NCI-H748 treated with DMSO at 0.1 percent for 48 hours (cell line): Measurements from ENCODE around the gene AMACR.
A peak's percentile ranks its signal among the peaks of the same experiment; 100 is the strongest.
"Not testable (repeated sequence)": the region's sequence is repeated elsewhere in the genome, so short reads cannot be mapped to it uniquely, and the experiment has no call there.

ENCODE experiments used
- DNase-seq: peaks from one replicate; lab custom pipeline; 2025; lab: John Stamatoyannopoulos, UW

AMACR gene

DNA sequence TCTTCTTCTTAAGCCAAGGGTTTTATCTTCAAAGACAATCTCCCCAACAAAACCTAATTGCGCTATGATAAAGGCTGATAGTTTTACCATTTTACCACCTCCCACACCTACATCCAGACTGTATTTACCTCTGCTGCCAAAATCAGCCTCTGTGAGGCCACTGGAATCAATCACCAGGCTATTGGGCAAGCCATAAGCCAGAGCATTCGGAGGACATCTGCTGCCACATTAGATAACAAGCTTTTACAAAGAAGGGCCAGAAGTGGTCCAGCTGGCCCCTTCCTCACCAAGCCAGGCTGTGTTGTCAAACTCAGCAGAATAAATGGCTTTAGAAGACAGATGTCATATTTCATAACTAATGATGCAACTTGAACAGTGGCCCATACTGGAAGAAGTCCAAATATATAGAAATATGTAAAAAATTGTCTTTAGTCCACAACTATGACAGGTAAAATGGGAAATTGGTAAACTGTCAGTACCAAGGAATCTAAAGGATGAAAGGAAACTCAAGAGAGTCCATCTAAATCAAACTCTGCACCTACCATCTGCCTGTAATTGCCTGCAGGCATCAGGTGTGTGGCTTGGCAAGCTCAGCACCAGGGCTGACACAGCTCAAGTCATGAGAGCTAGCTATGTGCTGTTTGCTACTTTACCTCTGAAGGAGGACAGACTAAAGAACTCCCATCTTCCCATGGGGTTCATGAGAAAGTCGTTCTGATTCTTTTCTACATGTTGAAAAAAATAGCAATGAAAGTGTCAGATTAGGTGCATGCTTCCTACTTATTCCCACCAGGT lies 39.4 kb downstream of the AMACR start:
- DNase-seq = no peak

DNA sequence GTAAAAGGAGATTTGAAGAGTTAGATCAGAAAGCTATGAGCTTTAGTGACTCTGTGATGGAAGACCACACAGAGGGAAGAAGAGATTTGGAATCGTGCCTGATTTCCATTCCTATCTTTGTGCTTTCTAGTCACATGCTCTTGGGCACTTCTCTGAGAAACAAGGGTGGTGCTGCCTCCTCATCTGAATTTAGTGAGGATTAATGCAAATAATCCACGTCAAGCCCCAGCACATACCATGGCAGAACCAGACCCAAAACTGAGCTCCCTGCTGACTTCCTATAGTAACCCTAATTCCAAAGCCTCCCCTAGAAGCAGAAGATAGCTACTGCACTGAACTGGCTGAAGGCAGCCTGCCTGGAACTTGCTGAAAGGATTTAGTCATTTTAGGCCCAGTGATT lies 41.0 kb downstream of the AMACR start:
- DNase-seq = no peak

DNA sequence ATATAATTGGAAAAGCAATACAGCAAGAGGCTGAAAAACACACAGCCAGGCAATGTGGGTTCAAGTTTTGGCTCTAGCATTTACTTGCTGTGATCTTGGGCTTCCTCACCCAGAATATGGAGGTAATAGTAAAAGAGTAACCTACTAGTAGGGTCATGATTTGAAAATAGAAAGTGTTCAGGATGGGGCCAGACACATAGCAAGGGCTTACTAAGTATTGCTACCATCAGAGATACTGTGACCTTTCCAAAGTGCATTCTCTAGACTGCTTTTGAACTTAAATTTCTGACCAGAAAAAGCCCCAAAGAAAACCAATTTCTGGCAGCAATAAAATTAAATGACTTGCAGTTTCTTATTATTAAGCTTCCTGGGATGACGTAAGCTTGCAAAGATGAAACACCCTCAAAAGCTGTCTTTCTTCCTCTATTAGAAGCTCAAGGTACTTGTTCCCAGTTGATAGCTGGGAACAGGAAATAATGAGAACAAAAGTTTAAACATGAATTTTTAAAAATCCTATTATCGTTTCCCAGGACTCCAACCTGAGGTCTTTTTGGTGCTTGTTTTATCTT lies 43.6 kb downstream of the AMACR start:
- no peak for DNase-seq

DNA sequence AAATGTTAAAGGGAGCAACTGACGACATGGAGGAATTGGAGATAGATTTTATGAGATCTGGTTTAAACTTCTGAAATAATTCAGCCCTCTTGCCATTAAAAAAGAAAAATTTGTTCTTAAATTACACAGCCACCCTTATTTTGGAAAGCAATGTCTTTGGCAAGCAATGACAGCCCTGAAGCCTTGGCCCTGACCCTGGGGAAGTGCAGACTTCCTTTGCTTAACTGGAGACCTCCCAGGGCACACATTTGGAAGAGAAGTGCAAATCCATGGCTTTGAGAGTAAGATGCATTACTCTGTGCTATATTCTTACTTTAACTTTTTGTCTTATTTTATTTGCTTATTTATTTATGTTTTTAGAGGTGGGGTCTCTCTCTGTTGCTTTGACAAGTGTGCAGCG lies 49.7 kb downstream of the AMACR start:
- DNase-seq = no peak

DNA sequence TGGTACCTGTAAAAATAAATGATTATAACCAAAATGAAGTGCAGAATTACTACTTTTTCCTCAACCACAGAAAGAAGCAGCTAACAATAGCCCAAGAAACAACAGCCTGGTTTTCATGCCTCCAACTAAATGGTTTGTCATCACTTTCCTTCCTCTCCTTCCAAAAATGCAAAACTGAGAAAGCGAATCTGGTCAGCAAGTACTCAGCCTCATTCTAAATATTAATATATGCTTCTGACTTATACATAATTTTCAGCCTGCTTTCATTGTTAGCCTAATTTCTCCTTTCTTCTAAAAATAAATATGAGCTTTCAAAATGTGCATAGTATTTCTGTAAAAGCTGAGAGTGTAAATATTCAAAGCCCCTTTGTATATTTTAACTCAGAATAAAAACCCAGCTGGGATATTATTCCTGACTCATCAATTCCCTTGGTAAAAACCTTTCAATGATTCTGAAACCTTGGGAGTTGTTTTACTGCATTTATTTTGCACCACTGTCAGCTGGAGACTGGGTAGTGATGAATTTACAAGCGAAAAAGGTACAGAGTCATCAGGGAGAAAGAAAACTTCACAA lies 50.2 kb downstream of the AMACR start:
- DNase-seq = no peak

DNA sequence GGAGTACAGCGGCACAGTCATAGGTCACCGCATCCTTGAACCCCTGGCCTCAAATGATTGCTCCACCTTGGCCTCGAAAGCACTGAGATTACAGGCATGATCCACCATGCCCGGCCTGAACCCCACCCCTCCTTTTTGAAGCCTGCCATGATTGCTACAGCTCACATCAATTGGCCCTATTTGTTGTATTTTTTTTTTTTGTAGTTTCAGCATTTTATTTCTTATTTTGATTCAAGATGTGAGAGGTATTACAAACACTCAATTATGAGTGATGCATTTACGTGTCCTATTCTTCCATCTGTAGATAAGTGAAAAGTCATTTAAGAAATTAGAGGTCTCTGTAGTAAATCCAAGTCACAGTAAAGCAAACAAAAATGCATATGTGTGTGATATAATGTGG lies 55.7 kb downstream of the AMACR start:
- DNase-seq = not testable (repeated sequence)

DNA sequence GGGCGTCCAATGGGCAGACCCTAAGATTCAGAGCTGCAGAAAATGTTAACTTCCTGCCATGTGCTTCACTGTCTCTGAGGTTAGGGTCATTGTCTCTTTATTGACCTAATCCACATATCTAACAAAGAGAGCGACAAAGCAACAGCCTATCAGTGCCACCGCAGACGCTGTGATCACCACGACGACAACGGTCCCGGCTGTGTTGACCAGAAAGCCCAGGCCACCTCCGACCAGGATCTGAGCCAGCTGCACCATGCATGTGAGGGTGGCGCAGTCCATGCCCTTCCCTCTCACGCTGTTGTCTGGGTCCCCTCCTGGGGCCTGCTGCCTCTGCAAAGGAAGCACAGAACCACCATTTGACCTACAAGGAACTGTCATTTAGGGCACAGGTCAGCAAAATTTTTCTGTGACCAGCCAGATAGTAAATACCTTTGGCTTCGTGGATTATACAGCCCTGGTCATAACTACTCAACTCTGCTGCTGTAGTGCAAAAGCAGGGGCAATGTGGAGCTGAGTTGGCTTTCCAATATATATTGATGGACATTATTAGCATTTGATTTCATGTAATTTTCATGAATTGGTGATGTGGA lies 63.2 kb downstream of the AMACR start:
- DNase-seq = peak; percentile 36

DNA sequence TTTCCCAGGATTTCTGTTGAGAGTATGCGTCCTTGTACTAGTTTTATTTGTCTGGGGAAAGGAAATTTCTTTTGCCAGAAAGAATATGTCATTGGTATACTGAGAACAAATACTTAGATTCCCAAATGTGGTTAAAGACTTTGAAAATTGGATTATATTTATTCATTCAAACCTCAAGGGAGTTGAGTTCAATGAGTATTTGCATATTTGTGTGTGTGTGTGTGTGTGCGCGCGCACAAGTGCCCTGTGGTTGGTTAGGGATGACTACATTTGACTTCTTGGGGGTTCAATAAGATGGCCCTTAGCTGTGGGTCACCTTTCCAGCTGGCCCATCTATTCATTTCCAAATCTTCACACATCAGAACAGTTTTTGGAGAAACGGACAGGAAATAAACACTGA lies 66.8 kb downstream of the AMACR start:
- no peak for DNase-seq

DNA sequence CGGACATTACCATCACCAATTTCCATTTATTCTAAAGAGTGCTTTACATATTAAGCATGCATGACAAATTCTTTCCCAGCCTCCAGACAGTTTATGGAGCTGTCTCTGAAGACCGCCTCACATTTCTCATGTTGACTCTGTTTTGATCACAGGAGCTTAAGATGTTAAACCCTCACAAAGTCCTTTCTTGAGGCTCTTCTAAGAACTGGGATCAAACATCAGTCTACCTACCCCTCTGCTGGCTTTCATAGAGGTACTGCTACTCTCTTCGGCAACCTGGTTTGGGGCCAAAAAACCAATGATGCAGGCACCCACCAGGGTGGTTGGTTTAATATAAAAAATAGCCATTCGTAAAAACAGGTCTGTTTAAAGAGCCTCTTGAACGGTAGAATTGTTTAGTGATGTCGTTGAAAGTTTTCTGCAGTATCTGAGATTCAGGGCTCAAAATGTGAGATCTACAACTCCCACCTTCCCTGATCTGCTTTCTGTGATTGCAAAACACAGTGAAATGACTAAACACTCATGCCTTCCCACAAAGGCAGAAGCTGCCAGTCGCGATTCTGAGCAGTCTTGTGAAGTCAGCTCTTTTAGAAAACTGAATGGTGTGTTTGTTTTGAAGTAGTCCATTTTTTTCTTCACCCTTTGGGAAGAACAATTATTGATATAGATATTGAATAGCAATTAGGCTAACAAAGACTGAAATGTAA lies 68.1 kb downstream of the AMACR start:
- DNase-seq = no peak

DNA sequence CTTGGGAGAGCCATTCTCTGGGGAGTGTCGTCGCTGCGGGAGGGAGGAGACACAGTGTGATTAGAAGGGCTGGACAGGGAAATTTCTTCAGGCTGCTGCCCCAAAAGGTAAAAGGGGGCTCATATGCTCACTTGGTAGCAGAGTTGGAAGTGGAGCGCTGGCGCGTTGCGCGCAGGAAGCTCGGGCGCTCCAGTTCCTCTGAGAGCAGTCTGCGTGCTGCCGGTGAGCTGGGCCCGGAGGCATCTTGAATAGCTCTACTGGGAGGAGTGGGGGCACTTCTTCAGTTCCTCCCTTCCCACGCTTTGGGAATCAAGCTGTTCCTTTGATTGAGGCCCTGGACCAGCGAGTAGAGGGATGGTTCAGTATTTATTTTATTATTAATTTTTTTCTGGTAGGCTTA lies 69.0 kb downstream of the AMACR start:
- no peak for DNase-seq

DNA sequence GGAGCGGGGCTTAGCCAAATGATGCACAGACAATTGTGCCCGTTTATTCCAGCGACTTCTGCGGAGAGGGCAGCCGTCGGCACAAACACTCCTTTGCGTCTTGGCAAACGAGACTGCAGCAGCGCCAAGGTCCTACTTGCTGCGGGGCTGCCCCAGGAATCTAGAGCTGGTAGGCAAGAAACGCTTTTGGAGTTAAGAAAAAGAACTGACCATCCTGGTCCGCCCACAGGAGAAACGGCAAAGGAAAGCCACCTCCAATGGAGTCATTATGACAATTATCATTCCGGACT lies 69.4 kb downstream of the AMACR start:
- DNase-seq = no peak

DNA sequence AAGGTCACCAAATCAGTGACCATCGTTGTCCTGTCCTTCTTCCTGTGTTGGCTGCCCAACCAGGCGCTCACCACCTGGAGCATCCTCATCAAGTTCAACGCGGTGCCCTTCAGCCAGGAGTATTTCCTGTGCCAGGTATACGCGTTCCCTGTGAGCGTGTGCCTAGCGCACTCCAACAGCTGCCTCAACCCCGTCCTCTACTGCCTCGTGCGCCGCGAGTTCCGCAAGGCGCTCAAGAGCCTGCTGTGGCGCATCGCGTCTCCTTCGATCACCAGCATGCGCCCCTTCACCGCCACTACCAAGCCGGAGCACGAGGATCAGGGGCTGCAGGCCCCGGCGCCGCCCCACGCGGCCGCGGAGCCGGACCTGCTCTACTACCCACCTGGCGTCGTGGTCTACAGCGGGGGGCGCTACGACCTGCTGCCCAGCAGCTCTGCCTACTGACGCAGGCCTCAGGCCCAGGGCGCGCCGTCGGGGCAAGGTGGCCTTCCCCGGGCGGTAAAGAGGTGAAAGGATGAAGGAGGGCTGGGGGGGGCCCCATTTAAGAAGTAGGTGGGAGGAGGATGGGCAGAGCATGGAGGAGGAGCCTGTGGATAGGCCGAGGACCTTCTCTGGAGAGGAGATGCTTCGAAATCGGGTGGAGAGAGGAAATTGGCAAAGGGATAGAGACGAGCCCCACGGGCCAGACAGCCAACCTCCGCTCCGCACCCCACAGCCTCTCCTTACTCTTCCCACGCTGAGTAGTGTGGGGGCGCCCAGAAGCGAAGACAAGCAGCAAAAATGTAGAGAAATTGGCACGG lies 69.9 kb downstream of the AMACR start:
- DNase-seq = no peak

DNA sequence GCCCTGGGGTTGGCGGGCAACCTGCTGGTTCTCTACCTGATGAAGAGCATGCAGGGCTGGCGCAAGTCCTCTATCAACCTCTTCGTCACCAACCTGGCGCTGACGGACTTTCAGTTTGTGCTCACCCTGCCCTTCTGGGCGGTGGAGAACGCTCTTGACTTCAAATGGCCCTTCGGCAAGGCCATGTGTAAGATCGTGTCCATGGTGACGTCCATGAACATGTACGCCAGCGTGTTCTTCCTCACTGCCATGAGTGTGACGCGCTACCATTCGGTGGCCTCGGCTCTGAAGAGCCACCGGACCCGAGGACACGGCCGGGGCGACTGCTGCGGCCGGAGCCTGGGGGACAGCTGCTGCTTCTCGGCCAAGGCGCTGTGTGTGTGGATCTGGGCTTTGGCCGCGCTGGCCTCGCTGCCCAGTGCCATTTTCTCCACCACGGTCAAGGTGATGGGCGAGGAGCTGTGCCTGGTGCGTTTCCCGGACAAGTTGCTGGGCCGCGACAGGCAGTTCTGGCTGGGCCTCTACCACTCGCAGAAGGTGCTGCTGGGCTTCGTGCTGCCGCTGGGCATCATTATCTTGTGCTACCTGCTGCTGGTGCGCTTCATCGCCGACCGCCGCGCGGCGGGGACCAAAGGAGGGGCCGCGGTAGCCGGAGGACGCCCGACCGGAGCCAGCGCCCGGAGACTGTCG lies 70.7 kb downstream of the AMACR start:
- no peak for DNase-seq

DNA sequence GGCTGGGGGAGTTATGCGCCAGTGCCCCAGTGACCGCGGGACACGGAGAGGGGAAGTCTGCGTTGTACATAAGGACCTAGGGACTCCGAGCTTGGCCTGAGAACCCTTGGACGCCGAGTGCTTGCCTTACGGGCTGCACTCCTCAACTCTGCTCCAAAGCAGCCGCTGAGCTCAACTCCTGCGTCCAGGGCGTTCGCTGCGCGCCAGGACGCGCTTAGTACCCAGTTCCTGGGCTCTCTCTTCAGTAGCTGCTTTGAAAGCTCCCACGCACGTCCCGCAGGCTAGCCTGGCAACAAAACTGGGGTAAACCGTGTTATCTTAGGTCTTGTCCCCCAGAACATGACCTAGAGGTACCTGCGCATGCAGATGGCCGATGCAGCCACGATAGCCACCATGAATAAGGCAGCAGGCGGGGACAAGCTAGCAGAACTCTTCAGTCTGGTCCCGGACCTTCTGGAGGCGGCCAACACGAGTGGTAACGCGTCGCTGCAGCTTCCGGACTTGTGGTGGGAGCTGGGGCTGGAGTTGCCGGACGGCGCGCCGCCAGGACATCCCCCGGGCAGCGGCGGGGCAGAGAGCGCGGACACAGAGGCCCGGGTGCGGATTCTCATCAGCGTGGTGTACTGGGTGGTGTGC lies 71.4 kb downstream of the AMACR start, which contains the start of gene RXFP3:
Gene RXFP3, plus strand, starts transcription at position 6 of the 636 bp plus-strand sequence. Its CDS starts 355 bp downstream, at position 361.
- no peak for DNase-seq
